ENCODE results near the gene SMG6. TPM values are rescaled to one million over a fixed set of nuclear protein-coding genes. Genes with fewer than 3 reads are reported as not detected.
"Not testable (repeated sequence)": the region's sequence is repeated elsewhere in the genome, so short reads cannot be mapped to it uniquely, and the experiment has no call there.

SMG6 gene
- total RNA-seq, 2 experiments from 2014 or later = 37.8 to 38.7 TPM

GRCh38 chr17:2202302-2202995 lies 101.1 kb downstream of the SMG6 start:
- Mint-ChIP-seq H3K36me3 (ENCODE audit: low read depth) (peaks cover 27% of the 10 kb centered on the region), H3K27ac (peak overlapping the region; percentile 85), H3K4me3 (peak overlapping the region; percentile 8), H3K9me3 (no peaks in the 10 kb centered on the region), H3K27me3 (no peaks in the 10 kb centered on the region), H3K4me1 (peaks cover 33% of the 10 kb centered on the region)
- POLR2A ChIA-PET = interaction anchor here (1.0 to 3.1 kb wide), 4 partner anchors 11 to 113 kb away, joined by 3 to 13 read pairs (median 8); no protein-coding TSS in a partner anchor
- CTCF ChIA-PET = interaction anchor here (1.0 to 2.0 kb wide), 2 partner anchors 10 to 13 kb away, joined by 4 to 6 read pairs; no protein-coding TSS in a partner anchor
- no peak for DNase-seq

GRCh38 chr17:2199386-2199785 lies 104.2 kb downstream of the SMG6 start:
- CTCF ChIA-PET = interaction anchor here (1.5 to 1.6 kb wide), 2 partner anchors 14 to 46 kb away, joined by 3 to 4 read pairs; no protein-coding TSS in a partner anchor
- H3K4me3 Mint-ChIP-seq, H3K9me3 Mint-ChIP-seq, POLR2A ChIA-PET, H3K27me3 Mint-ChIP-seq, H3K27ac Mint-ChIP-seq, DNase-seq: not testable (repeated sequence)
- Mint-ChIP-seq H3K4me1 (peaks cover 48% of the 10 kb centered on the region), H3K36me3 (ENCODE audit: low read depth) (peaks cover 39% of the 10 kb centered on the region)

GRCh38 chr17:2198927-2199326 lies 104.7 kb downstream of the SMG6 start:
- no peak overlapping the region for H3K27ac Mint-ChIP-seq
- peaks cover 48% of the 10 kb centered on the region for H3K4me1 Mint-ChIP-seq
- peaks cover 39% of the 10 kb centered on the region for H3K36me3 Mint-ChIP-seq (ENCODE audit: low read depth)
- no peak overlapping the region for H3K4me3 Mint-ChIP-seq
- CTCF ChIA-PET = interaction anchor here (0.7 to 1.6 kb wide), 2 partner anchors 11 to 46 kb away, joined by 3 to 6 read pairs; no protein-coding TSS in a partner anchor
- H3K27me3 Mint-ChIP-seq = no peaks in the 10 kb centered on the region
- H3K9me3 Mint-ChIP-seq = no peaks in the 10 kb centered on the region
- DNase-seq = no peak
- POLR2A ChIA-PET = interaction anchor here (1.4 kb wide), 1 partner anchor 16 kb away, joined by 4 read pairs; no protein-coding TSS in a partner anchor

- ChIA-PET CTCF (interaction anchor here (0.6 kb wide), 1 partner anchor 621 kb away, joined by 4 read pairs; no protein-coding TSS in a partner anchor), POLR2A (no interaction called here)
- H3K4me1 Mint-ChIP-seq = peaks cover 47% of the 10 kb centered on the region
- peaks cover 44% of the 10 kb centered on the region for H3K36me3 Mint-ChIP-seq (ENCODE audit: low read depth)
- no peaks in the 10 kb centered on the region for H3K9me3 Mint-ChIP-seq
- no peak overlapping the region for H3K27ac Mint-ChIP-seq
- DNase-seq = no peak
- H3K4me3 Mint-ChIP-seq = no peak overlapping the region
- no peaks in the 10 kb centered on the region for H3K27me3 Mint-ChIP-seq
These were observed 106.3 kb downstream of the SMG6 start for GRCh38 chr17:2197271-2197670.

- ChIA-PET POLR2A (interaction anchor here (1.1 to 1.6 kb wide), 2 partner anchors 18 to 49 kb away, joined by 3 to 4 read pairs; no protein-coding TSS in a partner anchor), CTCF (interaction anchor here (1.0 to 1.7 kb wide), 3 partner anchors 11 to 49 kb away, joined by 3 to 6 read pairs (median 3); no protein-coding TSS in a partner anchor)
- Mint-ChIP-seq H3K36me3 (ENCODE audit: low read depth) (peaks cover 35% of the 10 kb centered on the region), H3K27ac (no peak overlapping the region), H3K27me3 (no peaks in the 10 kb centered on the region), H3K4me3 (no peak overlapping the region), H3K9me3 (no peaks in the 10 kb centered on the region), H3K4me1 (peaks cover 44% of the 10 kb centered on the region)
- DNase-seq = peak; percentile 37
These were observed 107.9 kb downstream of the SMG6 start for GRCh38 chr17:2195729-2196128.

- peaks cover 35% of the 10 kb centered on the region for H3K36me3 Mint-ChIP-seq (ENCODE audit: low read depth)
- no peak for DNase-seq
- ChIA-PET CTCF (no interaction called here), POLR2A (interaction anchor here (1.1 to 1.6 kb wide), 2 partner anchors 19 to 50 kb away, joined by 3 to 4 read pairs; no protein-coding TSS in a partner anchor)
- peaks cover 51% of the 10 kb centered on the region for H3K4me1 Mint-ChIP-seq
- H3K27ac Mint-ChIP-seq = no peak overlapping the region
- no peaks in the 10 kb centered on the region for H3K27me3 Mint-ChIP-seq
- H3K9me3 Mint-ChIP-seq = no peaks in the 10 kb centered on the region
- no peak overlapping the region for H3K4me3 Mint-ChIP-seq
These were observed 108.7 kb downstream of the SMG6 start for GRCh38 chr17:2194889-2195335.

GRCh38 chr17:2192367-2193057 lies 111.1 kb downstream of the SMG6 start:
- peak; percentile 66 for DNase-seq
- no peaks in the 10 kb centered on the region for H3K9me3 Mint-ChIP-seq
- H3K4me1 Mint-ChIP-seq = peaks cover 56% of the 10 kb centered on the region
- H3K4me3 Mint-ChIP-seq = no peak overlapping the region
- peak overlapping the region; percentile 74 for H3K27ac Mint-ChIP-seq
- H3K36me3 Mint-ChIP-seq (ENCODE audit: low read depth) = peaks cover 37% of the 10 kb centered on the region
- POLR2A ChIA-PET = interaction anchor here (0.9 to 1.6 kb wide), 2 partner anchors 15 to 137 kb away, joined by 3 to 4 read pairs; partner anchors contain the start of gene HIC1
- H3K27me3 Mint-ChIP-seq = no peaks in the 10 kb centered on the region
- CTCF ChIA-PET = no interaction called here

- CTCF ChIA-PET = no interaction called here
- no peaks in the 10 kb centered on the region for H3K27me3 Mint-ChIP-seq
These were observed 111.8 kb downstream of the SMG6 start for GRCh38 chr17:2191785-2192184.

GRCh38 chr17:2191227-2191626 lies 112.4 kb downstream of the SMG6 start:
- Mint-ChIP-seq H3K27me3 (no peaks in the 10 kb centered on the region), H3K36me3 (ENCODE audit: low read depth) (peaks cover 46% of the 10 kb centered on the region), H3K4me3 (no peak overlapping the region), H3K4me1 (peaks cover 52% of the 10 kb centered on the region), H3K27ac (no peak overlapping the region), H3K9me3 (no peaks in the 10 kb centered on the region)
- DNase-seq = no peak
- ChIA-PET CTCF (no interaction called here), POLR2A (interaction anchor here (1.0 kb wide), 1 partner anchor 145 kb away, joined by 3 read pairs; the partner anchor contains the start of gene TSR1)

More at GRCh38 chr17:2191785-2192184, 111.8 kb downstream of the SMG6 start:
- POLR2A ChIA-PET = interaction anchor here (0.9 to 1.6 kb wide), 2 partner anchors 14 to 137 kb away, joined by 3 to 4 read pairs; partner anchors contain the start of gene HIC1
- H3K4me3 Mint-ChIP-seq = no peak overlapping the region
- peaks cover 55% of the 10 kb centered on the region for H3K4me1 Mint-ChIP-seq
- H3K9me3 Mint-ChIP-seq = no peaks in the 10 kb centered on the region
- DNase-seq = no peak
- no peak overlapping the region for H3K27ac Mint-ChIP-seq
- H3K36me3 Mint-ChIP-seq (ENCODE audit: low read depth) = peaks cover 41% of the 10 kb centered on the region

GRCh38 chr17:2190014-2190413 lies 113.6 kb downstream of the SMG6 start:
- H3K27ac Mint-ChIP-seq = no peak overlapping the region
- CTCF ChIA-PET = no interaction called here

GRCh38 chr17:2188971-2189630 lies 114.5 kb downstream of the SMG6 start:
- Mint-ChIP-seq H3K36me3 (ENCODE audit: low read depth) (peaks cover 44% of the 10 kb centered on the region), H3K27ac (no peak overlapping the region), H3K4me1 (peaks cover 38% of the 10 kb centered on the region), H3K4me3 (no peak overlapping the region), H3K27me3 (no peaks in the 10 kb centered on the region), H3K9me3 (no peaks in the 10 kb centered on the region)
- CTCF ChIA-PET = interaction anchor here (1.0 kb wide), 1 partner anchor 65 kb away, joined by 3 read pairs; no protein-coding TSS in a partner anchor
- no peak for DNase-seq
- POLR2A ChIA-PET = interaction anchor here (1.4 kb wide), 1 partner anchor 14 kb away, joined by 6 read pairs; no protein-coding TSS in a partner anchor

More at GRCh38 chr17:2190014-2190413, 113.6 kb downstream of the SMG6 start:
- POLR2A ChIA-PET = interaction anchor here (0.8 to 1.4 kb wide), 4 partner anchors 13 to 147 kb away, joined by 3 to 6 read pairs (median 3); partner anchors contain the start of gene TSR1
- H3K27me3 Mint-ChIP-seq = no peaks in the 10 kb centered on the region
- H3K4me3 Mint-ChIP-seq = no peak overlapping the region
- no peak for DNase-seq
- no peaks in the 10 kb centered on the region for H3K9me3 Mint-ChIP-seq
- peaks cover 50% of the 10 kb centered on the region for H3K36me3 Mint-ChIP-seq (ENCODE audit: low read depth)
- H3K4me1 Mint-ChIP-seq = peaks cover 43% of the 10 kb centered on the region

GRCh38 chr17:2187758-2188157 lies 115.8 kb downstream of the SMG6 start:
- ChIA-PET POLR2A (no interaction called here), CTCF (interaction anchor here (0.6 kb wide), 1 partner anchor 45 kb away, joined by 3 read pairs; no protein-coding TSS in a partner anchor)
- Mint-ChIP-seq H3K27ac (no peak overlapping the region), H3K27me3 (no peaks in the 10 kb centered on the region), H3K36me3 (ENCODE audit: low read depth) (peaks cover 37% of the 10 kb centered on the region), H3K9me3 (no peaks in the 10 kb centered on the region), H3K4me1 (peaks cover 25% of the 10 kb centered on the region), H3K4me3 (no peak overlapping the region)
- no peak for DNase-seq

Measured in activated CD4-positive, alpha-beta memory T cell treated with anti-CD3 and anti-CD28 coated beads, Interleukin-2, amount 10 ng/mL, durations not matched to agents 7 days and 5 days (primary cell).